ENCODE results near the gene MDH2.

DNA sequence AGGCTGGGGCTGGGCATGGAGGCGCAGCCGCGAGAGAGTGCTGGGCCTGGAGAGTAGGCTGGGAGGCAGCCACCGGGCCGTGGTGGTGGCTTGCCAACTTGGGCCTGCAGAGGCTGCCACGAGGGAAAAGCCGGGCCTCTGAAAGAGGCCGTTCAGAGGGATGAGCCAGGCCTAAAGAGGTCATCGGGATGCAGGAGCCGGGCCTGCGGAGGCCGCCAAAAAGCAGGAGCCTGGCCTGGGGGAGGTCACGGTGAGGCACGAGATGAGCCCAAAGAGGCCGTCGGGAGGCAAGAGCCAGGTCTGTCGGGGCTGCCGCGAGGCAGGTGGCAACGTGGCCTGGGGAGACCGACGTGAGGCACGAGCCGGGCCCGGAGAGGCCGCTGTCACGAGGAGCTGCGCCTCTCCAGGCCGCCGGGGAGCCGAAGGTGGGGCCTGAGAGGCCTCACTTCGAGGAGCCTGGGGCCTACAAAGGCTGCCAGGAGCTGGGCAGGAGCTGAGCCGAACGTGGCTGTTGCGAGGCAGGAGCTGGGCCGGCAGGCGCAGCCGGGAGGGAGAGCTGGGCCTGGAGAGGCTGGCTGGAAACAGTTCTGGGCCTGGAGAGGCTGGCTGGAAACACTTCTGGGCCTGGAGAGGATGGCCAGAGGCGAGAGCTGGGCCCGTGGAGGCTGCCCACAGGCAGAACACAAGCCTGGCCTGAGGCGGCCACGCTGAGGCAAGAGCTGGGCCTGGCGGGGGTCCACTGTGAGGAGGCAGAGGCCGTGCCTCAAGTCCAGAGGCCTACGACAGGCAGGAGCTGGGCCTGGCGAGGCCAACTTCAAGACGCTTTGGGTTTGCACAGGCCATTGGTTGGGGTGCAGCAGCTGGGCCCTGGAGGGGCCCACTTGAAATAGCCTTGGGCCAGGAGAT is 24.6 kb downstream of the MDH2 start:
- no peak for TF ChIP-seq CREB1 (CRISPR knock-in tag; IDR thresholded peaks at IDR 0.05; ENCODE audit: low read depth)
- TF ChIP-seq, protein P1, sequence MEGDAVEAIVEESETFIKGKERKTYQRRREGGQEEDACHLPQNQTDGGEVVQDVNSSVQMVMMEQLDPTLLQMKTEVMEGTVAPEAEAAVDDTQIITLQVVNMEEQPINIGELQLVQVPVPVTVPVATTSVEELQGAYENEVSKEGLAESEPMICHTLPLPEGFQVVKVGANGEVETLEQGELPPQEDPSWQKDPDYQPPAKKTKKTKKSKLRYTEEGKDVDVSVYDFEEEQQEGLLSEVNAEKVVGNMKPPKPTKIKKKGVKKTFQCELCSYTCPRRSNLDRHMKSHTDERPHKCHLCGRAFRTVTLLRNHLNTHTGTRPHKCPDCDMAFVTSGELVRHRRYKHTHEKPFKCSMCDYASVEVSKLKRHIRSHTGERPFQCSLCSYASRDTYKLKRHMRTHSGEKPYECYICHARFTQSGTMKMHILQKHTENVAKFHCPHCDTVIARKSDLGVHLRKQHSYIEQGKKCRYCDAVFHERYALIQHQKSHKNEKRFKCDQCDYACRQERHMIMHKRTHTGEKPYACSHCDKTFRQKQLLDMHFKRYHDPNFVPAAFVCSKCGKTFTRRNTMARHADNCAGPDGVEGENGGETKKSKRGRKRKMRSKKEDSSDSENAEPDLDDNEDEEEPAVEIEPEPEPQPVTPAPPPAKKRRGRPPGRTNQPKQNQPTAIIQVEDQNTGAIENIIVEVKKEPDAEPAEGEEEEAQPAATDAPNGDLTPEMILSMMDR (conservative IDR thresholded peaks at IDR 0.05; ENCODE audit: low read depth in 2 of 2) = no peak
